Hepatocyte (in vitro differentiated cells): ENCODE results near the gene NINJ2.

Experiments used
- EZH2 ChIP-seq: fragments of 200-600 bp; sonication (generic); IDR thresholded peaks from 2 replicates; pipeline ENCODE4 v1.6.1; 2016; ENCODE audit warnings: antibody characterized with exemption, mild to moderate bottlenecking, borderline replicate concordance
- EZH2phosphoT487 ChIP-seq: fragments of 200-600 bp; sonication (generic); IDR thresholded peaks from one replicate; pipeline ENCODE4 v1.6.1; 2018; ENCODE audit warnings: antibody characterized with exemption, mild to moderate bottlenecking, low read depth, moderate library complexity; ENCODE audit not compliant: unreplicated experiment, severe bottlenecking
- TF ChIP-seq, protein P1 (sequence below): fragments of 200-600 bp; sonication (generic); IDR thresholded peaks from 2 replicates; pipeline ENCODE4 v1.5.1; 2016; ENCODE audit warnings: antibody characterized with exemption, mild to moderate bottlenecking; ENCODE audit not compliant: poor library complexity

DNA sequence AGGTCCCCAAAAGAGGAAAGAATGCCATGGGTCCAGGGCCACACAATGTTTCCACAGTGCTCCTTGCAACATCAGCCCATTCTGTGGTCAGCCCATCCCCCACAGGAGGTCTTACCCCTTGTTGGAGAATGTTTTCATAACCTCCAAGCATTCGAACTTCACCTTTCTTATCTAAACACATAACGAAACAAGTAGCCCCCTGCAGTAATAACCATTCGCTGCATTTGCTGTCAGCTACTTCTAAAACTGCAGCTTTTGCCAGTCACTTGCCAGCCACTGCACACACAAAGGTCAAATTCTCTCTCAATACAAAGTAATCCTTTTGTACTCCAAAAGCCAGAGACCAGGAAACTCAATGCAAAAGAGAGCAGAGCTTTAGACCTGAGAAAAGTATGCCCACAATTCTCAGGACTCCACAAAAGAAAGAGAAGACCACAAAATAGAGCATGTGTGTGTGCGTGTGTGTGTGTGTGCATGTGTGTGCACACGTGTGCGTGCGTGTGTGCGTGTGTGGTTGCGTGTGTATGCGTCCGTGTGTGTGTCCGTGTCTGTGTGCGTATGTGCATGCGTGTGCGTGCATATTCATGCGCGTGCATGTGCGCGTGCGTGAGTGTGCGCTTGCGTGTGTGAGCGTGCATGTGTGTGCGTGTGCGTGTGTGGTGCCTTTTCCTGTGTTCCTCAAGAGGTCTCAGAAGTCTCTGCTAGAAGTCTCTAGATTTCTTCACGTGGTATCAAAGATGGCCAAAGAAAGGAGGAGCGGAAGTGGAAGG lies 31.7 kb upstream of the NINJ2 start:
- TF ChIP-seq, protein P1, sequence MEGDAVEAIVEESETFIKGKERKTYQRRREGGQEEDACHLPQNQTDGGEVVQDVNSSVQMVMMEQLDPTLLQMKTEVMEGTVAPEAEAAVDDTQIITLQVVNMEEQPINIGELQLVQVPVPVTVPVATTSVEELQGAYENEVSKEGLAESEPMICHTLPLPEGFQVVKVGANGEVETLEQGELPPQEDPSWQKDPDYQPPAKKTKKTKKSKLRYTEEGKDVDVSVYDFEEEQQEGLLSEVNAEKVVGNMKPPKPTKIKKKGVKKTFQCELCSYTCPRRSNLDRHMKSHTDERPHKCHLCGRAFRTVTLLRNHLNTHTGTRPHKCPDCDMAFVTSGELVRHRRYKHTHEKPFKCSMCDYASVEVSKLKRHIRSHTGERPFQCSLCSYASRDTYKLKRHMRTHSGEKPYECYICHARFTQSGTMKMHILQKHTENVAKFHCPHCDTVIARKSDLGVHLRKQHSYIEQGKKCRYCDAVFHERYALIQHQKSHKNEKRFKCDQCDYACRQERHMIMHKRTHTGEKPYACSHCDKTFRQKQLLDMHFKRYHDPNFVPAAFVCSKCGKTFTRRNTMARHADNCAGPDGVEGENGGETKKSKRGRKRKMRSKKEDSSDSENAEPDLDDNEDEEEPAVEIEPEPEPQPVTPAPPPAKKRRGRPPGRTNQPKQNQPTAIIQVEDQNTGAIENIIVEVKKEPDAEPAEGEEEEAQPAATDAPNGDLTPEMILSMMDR: no peak
- TF ChIP-seq EZH2phosphoT487 (no peak), EZH2 (no peak)
